Esophagus muscularis mucosa (tissue), 4 donors: ENCODE measurements around the gene GNG13. TPM values are rescaled to one million over a fixed set of nuclear protein-coding genes. Genes with fewer than 3 reads are reported as not detected.

ENCODE experiments used
- DNase-seq: peaks from one replicate; pipeline ENCODE4 v3.0.0-alpha.2; 2017; ENCODE audit errors: extremely low spot score
- H3K27ac ChIP-seq, 4 donors: fragments of 200-600 bp; sonication (generic); replicated peaks in 1 of 4; 1 replicate in 3 of 4; 2 replicates in 1 of 4; pipeline ENCODE4 v1.5.1; 2016 to 2019; ENCODE audit warnings: mild to moderate bottlenecking in 1 of 4
- H3K27me3 ChIP-seq, 4 donors: fragments of 200-600 bp; sonication (generic); one replicate each; pipeline versions ENCODE4 v1.5.1 to v1.6.0; 2016 to 2019
- H3K36me3 ChIP-seq, 4 donors: fragments of 200-600 bp; sonication (generic); one replicate each; pipeline ENCODE4 v1.5.1; 2016 to 2019
- H3K4me1 ChIP-seq, 4 donors: fragments of 200-600 bp; sonication (generic); one replicate each; pipeline ENCODE4 v1.5.1; 2016 to 2019
- H3K4me3 ChIP-seq, 4 donors: fragments of 200-600 bp; sonication (generic); 1 replicate in 2 of 4; 2 replicates in 2 of 4; pipeline ENCODE4 v1.5.1; 2016 to 2019; ENCODE audit warnings: mild to moderate bottlenecking in 4 of 4, moderate library complexity in 1 of 4
- H3K9me3 ChIP-seq, 4 donors: fragments of 200-600 bp; sonication (generic); 1 replicate in 3 of 4; 2 replicates in 1 of 4; pipeline ENCODE4 v1.5.1; 2016 to 2019
- CTCF ChIP-seq, 3 experiments: fragments of 200-600 bp in 2 of 3; fragments of 450-650 bp in 1 of 3; sonication (generic) in 2 of 3; IDR thresholded peaks; one replicate each; pipeline ENCODE4 v1.5.1; 2017 to 2019; ENCODE audit warnings: antibody characterized with exemption in 3 of 3, mild to moderate bottlenecking in 2 of 3, moderate library complexity in 1 of 3
- EP300 ChIP-seq: sonication (generic); formaldehyde crosslinking; IDR thresholded peaks from one replicate; pipeline ENCODE4 v1.6.1; 2017; ENCODE audit warnings: antibody characterized with exemption
- POLR2A ChIP-seq: fragments of 450-650 bp; IDR thresholded peaks from one replicate; pipeline ENCODE4 v1.6.1; 2017; ENCODE audit warnings: antibody characterized with exemption, moderate library complexity, mild to moderate bottlenecking, low read depth
- POLR2AphosphoS5 ChIP-seq, 2 donors: sonication (generic); formaldehyde crosslinking; IDR thresholded peaks; one replicate each; pipeline ENCODE4 v1.6.1; 2017; ENCODE audit warnings: antibody characterized with exemption in 2 of 2
- WGBS: methylation state at CpG from one replicate; pipeline ENCODE4 v1.1.5; 2018; 5-methylcytosine and 5-hydroxymethylcytosine counted together
- intact Hi-C: fragments of 100-400 bp; cut with DNase I; formaldehyde crosslinking; loops from one replicate; pipeline ENCODE4 v1.15.1; 2023
- total RNA-seq, 4 donors: library from RNA; depleted of rRNA; stranded (reverse); fragments of >200 nt; gene quantifications; one replicate each; pipeline versions ENCODE4 v1.1.0 to v1.2.1, GENCODE V29; 2016

Gene GNG13
- total RNA-seq, 4 donors from 2014 or later, result not detected

GRCh38 chr16:795580-796229, 4.8 kb downstream of the GNG13 start:
- TF ChIP-seq CTCF (IDR thresholded peaks at IDR 0.05) (no peak), POLR2A (no peak), EP300 (no peak), POLR2AphosphoS5 (IDR thresholded peaks at IDR 0.05) (no peak)
- intact Hi-C loops, result no loop called here
- no peak for DNase-seq
- H3K4me3 ChIP-seq, result no peak overlapping the region
- H3K9me3 ChIP-seq, result no peaks in the 10 kb centered on the region
- WGBS, result 90% methylated on average over 16 of the region's 33 CpGs
- H3K27ac ChIP-seq, result no peak overlapping the region
- H3K27me3 ChIP-seq, result peaks cover 0 to 52% (median 11%) of the 10 kb centered on the region in 4 donors
- H3K4me1 ChIP-seq, result peaks cover 0 to 10% (median 3%) of the 10 kb centered on the region in 4 donors
- H3K36me3 ChIP-seq, result peaks cover 0 to 26% (median 13%) of the 10 kb centered on the region in 4 donors

- intact Hi-C loops, result no loop called here
- 76% methylated on average over 2 of the region's 31 CpGs for WGBS
These were observed 5.6 kb downstream of the GNG13 start for GRCh38 chr16:794853-795466.

GRCh38 chr16:794091-794822, 6.3 kb downstream of the GNG13 start:
- intact Hi-C loops, result no loop called here
- H3K4me1 ChIP-seq, result peaks cover 3 to 7% (median 3%) of the 10 kb centered on the region in 4 donors
- no peak for DNase-seq
- no peaks in the 10 kb centered on the region for H3K9me3 ChIP-seq
- H3K27ac ChIP-seq, result no peak overlapping the region
- no peak overlapping the region for H3K4me3 ChIP-seq
- TF ChIP-seq POLR2A (no peak), EP300 (no peak), POLR2AphosphoS5 (IDR thresholded peaks at IDR 0.05) (no peak), CTCF (IDR thresholded peaks at IDR 0.05) (no peak)
- peaks cover 0 to 26% (median 13%) of the 10 kb centered on the region in 4 donors for H3K36me3 ChIP-seq
- peaks cover 0 to 38% (median under 1%) of the 10 kb centered on the region in 4 donors for H3K27me3 ChIP-seq
- WGBS, result 91% methylated on average over 33 of the region's 40 CpGs

More at GRCh38 chr16:794853-795466, 5.6 kb downstream of the GNG13 start:
- no peak overlapping the region for H3K27ac ChIP-seq
- peaks cover 0 to 2% (median under 1%) of the 10 kb centered on the region in 4 donors for H3K4me1 ChIP-seq
- H3K9me3 ChIP-seq, result no peaks in the 10 kb centered on the region
- no peak for DNase-seq
- H3K36me3 ChIP-seq, result peaks cover 0 to 26% (median 13%) of the 10 kb centered on the region in 4 donors
- H3K4me3 ChIP-seq, result no peak overlapping the region
- TF ChIP-seq CTCF (IDR thresholded peaks at IDR 0.05) (no peak), EP300 (no peak), POLR2AphosphoS5 (IDR thresholded peaks at IDR 0.05) (no peak), POLR2A (no peak)
- peaks cover 0 to 45% (median 4%) of the 10 kb centered on the region in 4 donors for H3K27me3 ChIP-seq

GRCh38 chr16:793414-793813, 7.1 kb downstream of the GNG13 start:
- 93% methylated on average over 3 of the region's 8 CpGs for WGBS

More at GRCh38 chr16:793414-793813, 7.1 kb downstream of the GNG13 start:
- Histone ChIP-seq H3K4me3 (no peak overlapping the region), H3K9me3 (no peaks in the 10 kb centered on the region), H3K27me3 (peaks cover 0 to 30% (median 0%) of the 10 kb centered on the region in 4 donors), H3K36me3 (peaks cover 0 to 26% (median 13%) of the 10 kb centered on the region in 4 donors), H3K4me1 (peaks cover 9 to 14% (median 10%) of the 10 kb centered on the region in 4 donors), H3K27ac (no peak overlapping the region)
- TF ChIP-seq POLR2AphosphoS5 (IDR thresholded peaks at IDR 0.05) (no peak), EP300 (no peak), CTCF (IDR thresholded peaks at IDR 0.05) (no peak), POLR2A (no peak)
- DNase-seq, result no peak
- intact Hi-C loops, result no loop called here
